ENCODE data around the gene ZNF276. TPM values are rescaled to one million over a fixed set of nuclear protein-coding genes. Genes with fewer than 3 reads are reported as not detected.

The ZNF276 gene, protein sequence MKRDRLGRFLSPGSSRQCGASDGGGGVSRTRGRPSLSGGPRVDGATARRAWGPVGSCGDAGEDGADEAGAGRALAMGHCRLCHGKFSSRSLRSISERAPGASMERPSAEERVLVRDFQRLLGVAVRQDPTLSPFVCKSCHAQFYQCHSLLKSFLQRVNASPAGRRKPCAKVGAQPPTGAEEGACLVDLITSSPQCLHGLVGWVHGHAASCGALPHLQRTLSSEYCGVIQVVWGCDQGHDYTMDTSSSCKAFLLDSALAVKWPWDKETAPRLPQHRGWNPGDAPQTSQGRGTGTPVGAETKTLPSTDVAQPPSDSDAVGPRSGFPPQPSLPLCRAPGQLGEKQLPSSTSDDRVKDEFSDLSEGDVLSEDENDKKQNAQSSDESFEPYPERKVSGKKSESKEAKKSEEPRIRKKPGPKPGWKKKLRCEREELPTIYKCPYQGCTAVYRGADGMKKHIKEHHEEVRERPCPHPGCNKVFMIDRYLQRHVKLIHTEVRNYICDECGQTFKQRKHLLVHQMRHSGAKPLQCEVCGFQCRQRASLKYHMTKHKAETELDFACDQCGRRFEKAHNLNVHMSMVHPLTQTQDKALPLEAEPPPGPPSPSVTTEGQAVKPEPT
- 29.6 TPM for total RNA-seq

DNA sequence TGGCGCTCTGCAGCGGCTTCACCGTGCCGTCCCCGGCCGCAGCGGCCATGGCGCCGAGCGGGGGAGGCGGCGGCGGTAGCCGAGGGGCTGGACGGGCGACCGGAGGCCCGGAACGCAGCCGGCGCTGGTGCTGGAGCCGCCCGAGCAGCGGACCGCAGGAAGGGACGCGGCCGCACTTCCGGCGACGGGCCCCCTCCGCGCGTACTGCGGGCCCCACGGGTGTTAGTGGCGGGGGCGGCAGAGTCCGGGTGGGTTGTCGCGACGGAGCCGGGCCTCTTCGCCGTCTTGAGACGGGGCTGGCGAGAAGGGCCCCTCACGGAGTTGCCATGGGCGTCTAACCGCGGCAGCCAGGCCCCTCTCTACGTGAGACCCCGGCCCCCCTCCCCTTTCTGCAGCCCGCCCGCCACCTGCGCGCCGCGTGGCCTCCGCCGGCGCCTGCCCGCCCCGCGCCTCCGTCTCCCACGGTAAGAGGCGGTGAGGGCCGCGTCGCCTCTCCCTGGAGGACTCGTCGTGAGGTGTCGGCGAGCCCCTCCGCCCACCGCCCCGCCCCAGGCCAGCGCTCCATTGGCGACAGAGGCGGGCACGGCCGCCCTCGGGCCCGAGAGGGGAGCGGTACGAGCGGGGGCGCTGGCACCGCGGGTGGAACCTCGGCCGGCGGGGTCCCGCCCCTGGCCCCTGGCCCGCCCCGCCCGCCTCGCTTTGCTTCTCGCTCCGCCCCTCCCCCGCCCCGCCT lies at the start of gene ZNF276, which contains the start of gene VPS9D1:
TSS of gene ZNF276 (plus strand) at position 725 of the 733 bp plus-strand sequence. CDS start 104 bp downstream, outside the sequence.
TSS of gene VPS9D1 (minus strand) at position 86 of the 733 bp plus-strand sequence. CDS start at position 49, 37 bp downstream.

GRCh38 chr16:89686520-89687091 lies 34.7 kb upstream of the ZNF276 start, which contains the start of gene CDK10:
Gene CDK10, plus strand, starts transcription at chr16:89686689. Its CDS starts 22 bp downstream, at chr16:89686711.

GRCh38 chr16:89701425-89702406 lies 19.6 kb upstream of the ZNF276 start, which contains the start of gene SPATA2L:
Gene SPATA2L, minus strand, starts transcription at chr16:89701705. Its CDS starts 473 bp downstream, at chr16:89701232.

Other genes with a start within 250 kb of the ZNF276 start
- 110 TPM for gene ANKRD11, start 231.0 kb upstream of the ZNF276 start, total RNA-seq
- 165 TPM for gene SPG7, start 213.1 kb upstream of the ZNF276 start, total RNA-seq
- 5,169 TPM for gene RPL13, start 160.9 kb upstream of the ZNF276 start, total RNA-seq
- 2.5 TPM for gene CPNE7, start 145.8 kb upstream of the ZNF276 start, total RNA-seq
- 42.4 TPM for gene DPEP1, start 107.9 kb upstream of the ZNF276 start, total RNA-seq
- gene CHMP1A, start 63.8 kb upstream of the ZNF276 start, total RNA-seq, result 58.0 TPM
- 10.5 TPM for gene SPATA33, start 63.7 kb upstream of the ZNF276 start, total RNA-seq
- gene CDK10, start 34.8 kb upstream of the ZNF276 start, total RNA-seq, result 64.4 TPM
- 14.5 TPM for gene SPATA2L, start 19.8 kb upstream of the ZNF276 start, total RNA-seq
- gene VPS9D1, start 639 bp upstream of the ZNF276 start, total RNA-seq, result 9.9 TPM
- gene FANCA, start 95.1 kb downstream of the ZNF276 start, total RNA-seq, result 20.0 TPM
- 7.9 TPM for gene SPIRE2, start 106.9 kb downstream of the ZNF276 start, total RNA-seq
- 141 TPM for gene TCF25, start 152.1 kb downstream of the ZNF276 start, total RNA-seq
- 3.3 TPM for gene MC1R, start 197.3 kb downstream of the ZNF276 start, total RNA-seq
- gene TUBB3, start 201.8 kb downstream of the ZNF276 start, total RNA-seq, result 12.0 TPM
- gene DEF8, start 227.2 kb downstream of the ZNF276 start, total RNA-seq, result 66.1 TPM

Data from metanephros (tissue), 1 donor.